GM12878 (cell line): Measurements from ENCODE around the gene DUSP16. TPM values are rescaled to one million over a fixed set of nuclear protein-coding genes. Genes with fewer than 3 reads are reported as not detected.

Source experiments
- ATF2 ChIP-seq: IDR thresholded peaks from 2 replicates; pipeline ENCODE4 v1.6.1; 2012; ENCODE audit warnings: low read length, inconsistent platforms
- FOXM1 ChIP-seq: IDR thresholded peaks from 2 replicates; pipeline ENCODE4 v1.6.1; 2012; ENCODE audit warnings: low read depth, mild to moderate bottlenecking, inconsistent platforms, low read length, moderate library complexity
- HDAC2 ChIP-seq: fragments of 200-600 bp; sonication (generic); IDR thresholded peaks from 2 replicates; pipeline ENCODE4 v1.6.1; 2017
- JUNB ChIP-seq: IDR thresholded peaks from 2 replicates; pipeline ENCODE4 v1.6.1; 2016; ENCODE audit warnings: antibody characterized with exemption, mild to moderate bottlenecking
- RBBP5 ChIP-seq: fragments of 200-600 bp; sonication (generic); conservative IDR thresholded peaks from 2 replicates; pipeline ENCODE4 v1.6.1; 2016
- SMAD1 ChIP-seq: fragments of 450-650 bp; IDR thresholded peaks from 2 replicates; pipeline ENCODE4 v1.6.1; 2018; ENCODE audit warnings: mild to moderate bottlenecking, low read depth; ENCODE audit not compliant: partially characterized antibody
- ZNF207 ChIP-seq: fragments of 450-650 bp; IDR thresholded peaks from 2 replicates; pipeline ENCODE4 v1.6.1; 2014; ENCODE audit warnings: antibody characterized with exemption, mild to moderate bottlenecking, borderline replicate concordance
- ZNF687 ChIP-seq: fragments of 450-650 bp; IDR thresholded peaks from 2 replicates; pipeline ENCODE4 v1.6.1; 2017; ENCODE audit warnings: mild to moderate bottlenecking, moderate library complexity
- polyA plus RNA-seq, 11 experiments: library from polyadenylated mRNA; depleted of rRNA in 4 of 11; unstranded in 6 of 11; stranded (reverse) in 5 of 11; fragments of >200 nt; fragmentation: Nextera tagmentation in 4 of 11; fragmentation: Illumina TruSeq in 1 of 11; extraction: Ambion mirVana in 4 of 11; extraction: Trizol in 1 of 11; gene quantifications; 1 replicate in 1 of 11; 2 replicates in 10 of 11; pipeline versions ENCODE4 v1.2.1 to v1.2.3, GENCODE V29; 2011 to 2016; ENCODE audit warnings: inconsistent platforms in 2 of 11, missing spikeins in 2 of 11, low read depth in 1 of 11
- total RNA-seq, 4 experiments: library from RNA; depleted of rRNA in 3 of 4; stranded (reverse); fragments of >200 nt in 3 of 4; fragmentation: Illumina TruSeq in 1 of 4; extraction: Trizol in 1 of 4; gene quantifications; 2 replicates each; pipeline versions ENCODE4 v1.2.1 to v1.2.3, GENCODE V29; 2013 to 2021

The DUSP16 gene
- total and polyA plus RNA-seq, 10 of the 15 experiments (the other 5 are each of a cell fraction or from before 2014, with no cell fraction given) = 3.9 to 75.3 (median 26.8) TPM

- TF ChIP-seq ZNF687 = no peak
- no peak for TF ChIP-seq SMAD1
- TF ChIP-seq ATF2 = no peak
- no peak for TF ChIP-seq JUNB
- no peak for TF ChIP-seq FOXM1
- no peak for TF ChIP-seq RBBP5
- TF ChIP-seq ZNF207 = no peak
- TF ChIP-seq HDAC2 = no peak
- TF ChIP-seq, all 136 proteins: peak for 0
Measured at GRCh38 chr12:12467264-12467663, 95.4 kb downstream of the DUSP16 start (continued).
